NCI-H1417 treated with DMSO at 0.1 percent for 48 hours (cell line): ENCODE measurements around the gene SORCS2.

Experiments used
- DNase-seq: peaks from one replicate; lab custom pipeline; 2025; lab: John Stamatoyannopoulos, UW

Gene SORCS2

GRCh38 chr4:7338876-7339623 lies 146.7 kb downstream of the SORCS2 start:
- no peak for DNase-seq

GRCh38 chr4:7339751-7340552 lies 147.6 kb downstream of the SORCS2 start:
- no peak for DNase-seq

- DNase-seq = no peak
These were observed 148.5 kb downstream of the SORCS2 start for GRCh38 chr4:7340553-7341433.

- DNase-seq = no peak
These were observed 149.3 kb downstream of the SORCS2 start for GRCh38 chr4:7341491-7342222.

- no peak for DNase-seq
These were observed 150.1 kb downstream of the SORCS2 start for GRCh38 chr4:7342223-7343080.

- DNase-seq = no peak
These were observed 150.8 kb downstream of the SORCS2 start for GRCh38 chr4:7343081-7343655.

- no peak for DNase-seq
These were observed 151.6 kb downstream of the SORCS2 start for GRCh38 chr4:7343950-7344349.

- DNase-seq = no peak
These were observed 152.4 kb downstream of the SORCS2 start for GRCh38 chr4:7344636-7345155.

GRCh38 chr4:7347981-7348380 lies 155.6 kb downstream of the SORCS2 start:
- no peak for DNase-seq

GRCh38 chr4:7348946-7349900 lies 156.9 kb downstream of the SORCS2 start:
- peak; percentile 20 for DNase-seq

GRCh38 chr4:7350396-7350795 lies 158.1 kb downstream of the SORCS2 start:
- no peak for DNase-seq

- DNase-seq = no peak
These were observed 158.7 kb downstream of the SORCS2 start for GRCh38 chr4:7351014-7351413.

- no peak for DNase-seq
These were observed 160.1 kb downstream of the SORCS2 start for GRCh38 chr4:7352486-7352885.

- DNase-seq = no peak
These were observed 160.9 kb downstream of the SORCS2 start for GRCh38 chr4:7353046-7353790.

- no peak for DNase-seq
These were observed 161.7 kb downstream of the SORCS2 start for GRCh38 chr4:7353846-7354610.

- DNase-seq = no peak
These were observed 162.6 kb downstream of the SORCS2 start for GRCh38 chr4:7354927-7355326.

GRCh38 chr4:7355795-7356194 lies 163.5 kb downstream of the SORCS2 start:
- no peak for DNase-seq
